Glomerular endothelial cell (primary cell): ENCODE data around the gene TRPT1. TPM values are rescaled to one million over a fixed set of nuclear protein-coding genes. Genes with fewer than 3 reads are reported as not detected.

Experiments
- DNase-seq: peaks from one replicate; pipeline ENCODE4 v3.0.0-alpha.2; 2011; ENCODE audit warnings: low read depth, low spot score; ENCODE audit errors: extremely low read depth
- total RNA-seq: library from RNA; depleted of rRNA; stranded (reverse); fragments of >200 nt; gene quantifications from 2 replicates; pipeline ENCODE4 v1.2.3, GENCODE V29; 2015

TRPT1 gene
- total RNA-seq, 1 donor from 2014 or later = 47.4 TPM

- no peak for DNase-seq
Measured at GRCh38 chr11:64231546-64231945, 5.6 kb upstream of the TRPT1 start.

- no peak for DNase-seq
Measured at GRCh38 chr11:64230985-64231365, 5.0 kb upstream of the TRPT1 start.

GRCh38 chr11:64230171-64230984, 4.4 kb upstream of the TRPT1 start, which contains the start of gene DNAJC4:
TSS of gene DNAJC4 (plus strand) at chr11:64230548. CDS start at chr11:64230855, 307 bp downstream.
- no peak for DNase-seq

GRCh38 chr11:64229744-64230170, 3.8 kb upstream of the TRPT1 start:
- no peak for DNase-seq

- DNase-seq = no peak
Measured at GRCh38 chr11:64229090-64229743, 3.2 kb upstream of the TRPT1 start.

GRCh38 chr11:64227405-64227956, 1.5 kb upstream of the TRPT1 start:
- DNase-seq = no peak

GRCh38 chr11:64226507-64227051, 593 bp upstream of the TRPT1 start:
- no peak for DNase-seq

GRCh38 chr11:64224891-64225607, 937 bp downstream of the TRPT1 start:
- no peak for DNase-seq

GRCh38 chr11:64224151-64224890, 1.7 kb downstream of the TRPT1 start:
- DNase-seq = no peak

GRCh38 chr11:64223001-64223651, 2.9 kb downstream of the TRPT1 start:
- DNase-seq = no peak

GRCh38 chr11:64222651-64223000, 3.4 kb downstream of the TRPT1 start:
- no peak for DNase-seq

- DNase-seq = no peak
Measured at GRCh38 chr11:64220798-64221197, 5.2 kb downstream of the TRPT1 start.

- DNase-seq = no peak
Measured at GRCh38 chr11:64220271-64220670, 5.7 kb downstream of the TRPT1 start.

- no peak for DNase-seq
Measured at GRCh38 chr11:64219755-64220154, 6.2 kb downstream of the TRPT1 start.

GRCh38 chr11:64219354-64219684, 6.7 kb downstream of the TRPT1 start:
- no peak for DNase-seq

- no peak for DNase-seq
Measured at GRCh38 chr11:64218628-64219353, 7.2 kb downstream of the TRPT1 start.

- DNase-seq = no peak
Measured at GRCh38 chr11:64216879-64217278, 9.1 kb downstream of the TRPT1 start.

GRCh38 chr11:64211181-64211872, 14.7 kb downstream of the TRPT1 start:
- no peak for DNase-seq
